NCI-H2196 treated with DMSO at 0.1 percent for 48 hours (cell line): Measurements from ENCODE around the gene HOXB6.

Experiments used
- DNase-seq: peaks from one replicate; lab custom pipeline; 2025; ENCODE audit not compliant: unreplicated experiment; lab: John Stamatoyannopoulos, UW

Gene HOXB6

DNA sequence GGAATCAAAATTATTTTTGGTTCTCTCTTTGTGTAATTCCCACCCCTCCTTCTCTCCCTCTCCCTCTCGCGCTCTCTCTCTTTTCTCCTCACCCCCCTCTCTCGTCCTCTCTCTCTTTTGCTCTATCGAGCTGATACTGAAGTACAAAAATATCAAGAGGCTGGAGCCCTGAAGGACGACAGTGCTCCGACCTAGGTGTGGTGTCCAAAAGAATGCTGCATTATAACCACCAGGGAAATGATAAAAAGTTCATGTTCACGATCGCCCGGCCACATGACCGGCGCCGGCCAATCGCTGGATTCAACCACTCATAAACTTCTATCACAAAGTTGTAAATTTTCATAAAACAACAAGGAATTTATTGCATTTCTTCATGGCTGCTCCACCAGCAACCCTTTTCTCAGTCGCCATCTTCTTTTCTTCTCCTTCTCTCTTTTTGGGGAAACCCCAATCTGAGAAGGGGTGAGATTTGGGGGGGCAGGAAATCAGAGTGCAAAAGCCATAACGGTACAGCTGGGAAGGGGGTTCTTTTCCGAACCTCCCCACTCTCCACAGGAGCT is at the start of gene HOXB6:
TSS of gene HOXB6 (minus strand) at position 217 of the 560 bp plus-strand sequence. CDS start 6,836 bp downstream, outside the sequence.
- DNase-seq, result no peak

DNA sequence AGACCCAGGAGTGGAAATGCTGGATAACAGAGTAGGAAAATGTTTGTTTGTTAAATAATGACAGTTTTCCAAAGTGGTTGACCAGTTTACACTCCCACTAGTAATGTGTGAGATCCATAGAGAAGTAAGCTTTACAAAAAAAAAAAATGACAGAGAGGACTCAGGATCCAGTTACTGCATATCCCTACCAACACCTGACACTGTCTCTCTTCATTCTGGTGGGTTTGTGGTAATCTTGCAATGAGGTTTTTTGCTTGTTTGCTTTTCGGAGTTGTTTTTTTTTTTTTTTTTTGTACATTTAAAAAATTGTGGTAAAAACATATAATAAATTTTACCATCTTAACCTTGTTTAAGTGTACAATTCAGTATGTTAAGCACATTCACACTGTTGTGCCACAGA is 45.0 kb upstream of the HOXB6 start:
- no peak for DNase-seq

DNA sequence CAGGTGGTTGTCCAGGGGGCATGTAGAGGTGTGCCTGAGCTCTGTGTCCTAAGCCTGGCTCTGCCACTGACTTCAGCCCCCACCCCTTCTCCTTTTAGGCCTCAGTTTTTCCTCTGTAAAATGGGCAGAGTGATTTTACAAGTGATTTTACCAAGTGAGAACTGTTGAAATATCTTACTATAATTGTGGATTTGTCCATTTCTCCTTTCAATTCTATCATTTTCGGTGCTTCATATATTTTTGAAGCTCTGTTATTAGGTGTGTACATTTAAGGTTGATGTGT is 43.1 kb upstream of the HOXB6 start:
- no peak for DNase-seq

DNA sequence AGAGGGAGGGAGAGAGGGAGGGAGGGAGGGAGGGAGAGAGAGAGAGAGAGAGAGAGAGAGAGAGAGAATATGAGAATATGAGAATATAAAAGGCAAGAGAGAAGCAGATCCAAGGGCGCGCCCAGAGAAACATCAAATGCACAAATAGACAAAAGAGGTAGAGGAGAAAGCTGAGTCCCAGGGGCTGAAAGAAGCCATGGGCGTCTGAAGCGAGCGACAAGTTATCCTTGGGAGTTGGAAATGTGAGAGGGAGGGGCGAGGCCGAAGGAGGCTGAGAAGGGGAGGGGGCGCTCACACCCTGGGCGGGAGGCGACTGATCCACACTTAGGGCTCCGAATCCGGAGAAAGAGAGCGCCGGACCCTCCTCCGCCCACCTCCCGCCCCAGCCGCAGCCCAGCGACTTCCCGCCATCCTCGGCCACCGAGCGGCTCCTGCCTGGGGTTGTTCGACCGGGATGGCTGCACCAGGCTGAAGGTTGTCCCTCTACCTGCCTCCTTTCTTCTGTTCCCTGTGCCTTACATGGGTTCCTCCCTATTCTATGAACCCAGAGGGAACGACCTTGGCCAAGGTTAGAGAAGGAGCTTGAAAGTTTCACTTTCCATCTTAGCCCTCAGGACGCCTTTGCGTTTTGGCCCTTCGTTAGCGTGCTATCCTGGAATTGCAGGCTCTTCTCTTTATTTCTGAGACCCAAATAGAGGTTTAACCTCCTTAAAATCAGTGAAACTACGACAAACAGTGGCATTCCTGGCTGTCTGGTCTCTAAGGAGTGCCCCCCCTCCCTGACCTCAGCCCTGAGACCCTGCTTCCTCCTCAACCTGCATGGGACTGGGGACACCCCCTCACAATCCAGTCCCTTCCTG is 42.5 kb upstream of the HOXB6 start:
- no peak for DNase-seq

DNA sequence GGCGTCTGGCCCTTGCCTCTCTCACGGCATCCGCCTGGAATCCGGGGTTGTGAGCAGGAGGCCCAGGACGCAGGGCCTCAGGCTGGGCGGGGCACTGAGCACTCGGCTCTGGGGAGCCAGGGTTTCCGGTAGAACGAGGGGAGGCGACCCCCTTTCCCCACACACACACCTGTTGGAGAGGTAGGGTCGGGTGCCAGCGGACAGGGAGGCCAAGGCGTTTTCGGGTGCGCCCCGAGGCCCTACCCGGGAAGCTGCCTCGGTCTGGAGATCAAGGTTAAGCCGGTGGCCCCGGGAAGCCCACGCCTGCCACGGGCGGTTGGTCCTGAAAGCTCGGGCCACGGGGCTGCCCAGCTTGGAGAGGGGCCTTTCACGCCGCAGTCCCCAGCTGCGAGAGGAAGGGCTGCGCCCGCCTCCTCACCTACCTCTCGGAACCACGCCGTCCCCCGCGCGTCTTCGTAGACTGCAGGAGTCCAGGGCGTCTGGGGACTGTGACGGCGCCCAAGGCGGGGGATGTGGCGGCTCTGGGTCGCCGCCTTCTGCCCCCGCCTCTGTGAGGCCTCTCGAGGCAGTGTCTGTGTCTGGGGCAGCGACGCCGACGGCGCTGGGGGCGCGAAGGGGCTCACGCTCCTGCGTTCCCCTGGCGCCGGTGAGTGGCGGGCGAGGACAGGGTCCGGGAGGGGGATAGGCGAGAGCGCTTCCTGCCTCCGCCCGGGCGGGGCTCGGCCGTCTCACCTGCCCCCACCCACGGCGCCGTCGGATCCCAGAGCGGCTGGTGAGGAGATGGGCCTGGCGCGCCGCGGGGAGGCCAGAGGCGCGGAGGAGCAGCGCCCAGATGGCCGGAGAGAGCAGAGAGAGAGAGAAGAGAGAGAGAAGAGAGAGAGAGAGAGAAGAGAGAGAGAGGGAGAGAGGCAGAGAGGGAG is 41.7 kb upstream of the HOXB6 start:
- DNase-seq, result no peak

DNA sequence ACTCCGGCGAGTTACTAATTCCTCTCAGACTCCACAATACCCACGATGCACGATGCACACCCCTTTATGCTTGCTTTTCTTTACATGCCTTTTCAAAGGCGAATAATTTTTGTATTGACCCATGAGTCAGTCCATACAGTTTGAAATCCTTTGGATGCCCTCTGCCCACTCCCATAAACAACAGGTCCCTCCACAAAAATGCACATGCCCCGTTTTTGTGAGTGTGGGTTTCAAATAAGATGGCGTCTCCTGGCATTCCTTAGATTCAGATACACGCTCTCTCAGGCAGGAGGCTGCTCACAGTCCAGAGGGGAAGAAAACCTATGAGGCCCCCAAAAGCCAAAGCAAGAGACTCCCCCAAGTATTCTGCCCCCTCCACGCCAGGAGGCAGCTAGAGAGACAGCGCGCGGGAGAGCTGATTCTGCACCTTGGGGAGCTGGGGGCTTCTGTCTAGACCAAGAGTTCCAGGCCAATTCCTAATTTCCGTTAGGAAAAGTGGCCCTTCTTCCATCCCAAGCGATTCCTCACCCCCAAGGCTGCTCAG is 40.9 kb upstream of the HOXB6 start:
- DNase-seq, result no peak

DNA sequence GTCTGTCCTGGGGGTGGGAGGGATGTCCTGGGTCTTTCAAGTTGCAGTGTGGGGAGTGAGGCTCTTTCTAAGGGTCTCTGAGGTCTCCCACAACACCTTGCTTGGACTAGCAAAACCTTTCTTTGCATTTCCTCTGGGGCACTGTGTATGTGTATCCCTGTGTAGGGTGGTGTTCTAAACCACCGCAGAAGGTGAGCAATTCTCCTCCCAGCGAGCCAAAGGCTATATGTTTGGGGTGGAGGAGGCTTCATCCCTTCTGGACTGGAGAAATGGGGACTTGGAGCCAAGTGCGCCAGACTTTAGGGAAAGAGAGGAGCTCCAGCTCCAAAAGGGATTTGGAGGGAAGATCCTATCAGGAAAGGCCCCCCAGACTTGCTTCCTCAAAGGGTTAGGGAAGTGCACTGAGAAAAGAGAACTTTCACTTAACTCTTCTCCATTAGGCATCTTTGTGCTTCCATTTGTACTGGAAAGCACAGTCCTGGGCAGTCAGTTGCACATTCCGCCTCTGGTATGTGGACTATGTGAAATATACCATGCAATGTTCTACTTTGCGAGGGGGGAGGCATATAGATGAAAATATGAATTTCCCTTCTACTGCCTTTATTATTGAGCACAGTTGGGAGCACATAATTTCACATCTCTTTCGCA is 40.2 kb upstream of the HOXB6 start:
- no peak for DNase-seq

DNA sequence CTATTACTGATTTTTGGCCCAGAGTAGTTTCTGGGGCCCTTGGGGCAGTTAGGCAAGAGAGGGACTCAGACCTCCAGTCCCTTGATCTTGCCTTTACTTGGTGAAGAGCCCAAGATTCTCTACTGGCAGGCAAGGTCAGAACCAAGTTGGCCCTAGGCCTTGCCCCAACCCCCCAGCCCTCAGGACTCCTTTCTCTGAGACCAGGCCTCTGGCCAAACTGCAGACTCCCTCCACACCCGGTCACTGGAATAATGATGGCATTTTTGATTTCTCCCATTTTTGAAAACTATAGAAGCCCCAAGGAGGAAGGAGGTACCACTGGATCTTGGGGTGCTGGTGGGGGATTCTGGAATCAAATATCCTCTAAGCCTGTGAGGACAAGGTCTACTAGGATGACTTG is 39.4 kb upstream of the HOXB6 start:
- no peak for DNase-seq

DNA sequence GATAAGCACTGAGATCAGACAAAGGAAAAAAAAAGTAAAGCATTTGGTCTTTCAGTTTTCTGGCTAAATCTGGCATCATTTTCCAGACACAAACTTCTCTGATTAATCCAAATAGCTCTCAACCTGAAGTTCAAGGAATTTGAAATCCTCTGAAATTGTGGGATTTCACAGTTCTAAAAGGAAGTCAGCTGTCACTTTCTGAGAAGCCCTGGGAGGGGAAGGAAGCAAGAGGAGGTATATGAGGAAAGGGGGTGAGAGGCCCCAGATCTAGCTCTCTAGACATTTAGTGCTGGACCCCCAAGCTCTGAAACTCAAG is 38.9 kb upstream of the HOXB6 start:
- no peak for DNase-seq

DNA sequence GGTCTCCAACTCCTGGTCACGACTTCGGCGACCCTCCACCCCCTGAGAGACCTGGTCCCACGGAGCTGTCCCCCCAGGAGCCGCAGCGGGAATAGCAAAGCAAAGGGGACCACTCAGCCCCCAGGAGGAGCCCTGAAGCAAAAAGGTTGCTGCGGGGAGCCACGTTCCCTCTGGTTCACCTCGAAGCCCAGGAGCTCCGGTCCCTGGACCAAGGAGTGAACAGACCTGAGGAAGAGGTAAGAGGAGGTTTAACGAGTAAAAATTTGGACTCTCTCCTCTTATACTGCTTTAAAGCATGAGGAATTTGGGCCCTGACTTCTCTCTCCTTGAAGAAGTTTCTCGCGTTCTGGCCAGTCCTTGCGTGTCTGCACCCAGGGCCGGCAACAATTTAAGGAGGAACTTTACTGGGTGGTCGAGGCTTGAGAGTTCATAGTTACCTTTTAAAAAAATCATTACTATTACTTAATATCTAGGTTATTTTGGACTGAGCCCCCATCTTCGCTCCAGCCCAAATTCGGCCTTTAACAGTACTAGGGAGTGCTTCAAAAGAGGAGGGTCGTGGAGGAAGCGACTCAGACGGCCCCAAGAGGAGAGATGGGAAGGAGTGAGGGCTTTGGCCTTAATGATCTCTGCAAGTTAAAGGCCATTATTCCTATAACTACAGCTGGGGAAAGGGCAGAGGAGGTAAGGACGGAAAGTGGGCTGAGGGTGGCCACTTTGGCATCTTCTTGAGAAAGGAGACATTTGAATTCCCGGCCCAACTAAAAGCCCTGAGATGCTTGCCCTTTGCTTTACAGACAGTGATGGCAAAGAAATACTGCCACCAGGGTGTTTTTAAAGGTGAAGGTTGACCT is 38.3 kb upstream of the HOXB6 start:
- no peak for DNase-seq

DNA sequence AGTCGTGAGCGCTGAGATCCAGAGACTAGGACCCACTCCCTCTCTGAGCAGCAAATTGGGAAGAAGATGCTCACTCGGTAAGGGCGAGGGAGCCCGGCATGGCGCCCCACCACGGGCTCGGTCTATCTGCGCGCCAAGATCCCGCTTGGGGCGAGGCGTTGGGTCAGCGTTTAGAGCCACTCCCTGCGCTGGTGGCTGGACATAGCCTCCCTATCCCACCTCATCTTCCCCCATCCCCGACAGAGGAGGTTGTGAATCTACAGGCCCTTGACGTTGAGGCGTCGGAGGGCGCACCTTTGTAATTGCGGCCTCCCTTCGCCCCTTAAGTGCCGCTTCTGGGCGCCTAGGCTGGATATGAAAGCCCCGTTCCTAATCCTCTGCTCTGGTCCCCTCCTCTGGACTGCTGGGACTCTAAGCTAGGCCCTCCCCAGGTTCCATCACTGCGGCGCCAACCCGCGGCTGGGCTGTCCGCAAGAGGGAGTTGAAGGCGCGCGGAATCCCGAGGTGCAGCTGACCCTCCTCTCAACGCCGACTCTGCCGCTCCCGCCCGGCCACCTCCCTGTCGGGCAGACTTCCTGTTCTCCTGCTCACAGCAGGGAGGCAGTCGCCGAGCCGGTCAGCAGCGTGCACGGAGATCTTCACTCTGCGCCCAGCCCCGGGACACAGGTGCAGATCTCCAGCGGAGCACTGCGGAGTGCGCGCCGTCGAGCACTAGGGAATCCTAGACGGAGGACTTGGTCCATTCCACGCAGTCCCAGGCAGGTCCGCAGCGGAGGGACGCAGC is 37.5 kb upstream of the HOXB6 start:
- no peak for DNase-seq

DNA sequence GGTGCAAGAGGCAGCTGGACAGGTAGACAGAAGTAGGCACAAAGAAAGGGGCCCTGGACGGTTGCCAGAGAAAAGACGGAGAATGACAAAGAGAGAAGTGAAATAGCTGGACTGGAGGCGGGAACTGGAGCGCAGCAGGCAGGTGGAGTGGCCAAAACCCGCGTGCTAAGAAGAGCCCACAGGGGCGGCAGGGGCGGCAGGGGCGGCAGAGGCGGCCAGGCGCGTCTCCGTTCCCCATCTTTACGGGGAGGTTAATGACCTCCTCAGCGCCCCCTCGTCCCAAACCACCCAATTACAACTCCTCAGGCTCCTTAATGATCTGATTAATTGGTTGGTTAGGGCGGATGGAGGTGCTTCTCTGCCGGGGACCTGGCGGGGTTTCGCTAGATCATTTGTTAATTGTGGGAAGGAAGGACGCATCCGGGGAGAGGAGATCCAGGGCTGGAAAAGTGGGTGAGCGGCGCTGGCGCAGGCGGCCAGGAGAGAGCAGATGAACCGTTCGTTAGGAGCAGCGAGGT is 36.8 kb upstream of the HOXB6 start:
- DNase-seq, result no peak

DNA sequence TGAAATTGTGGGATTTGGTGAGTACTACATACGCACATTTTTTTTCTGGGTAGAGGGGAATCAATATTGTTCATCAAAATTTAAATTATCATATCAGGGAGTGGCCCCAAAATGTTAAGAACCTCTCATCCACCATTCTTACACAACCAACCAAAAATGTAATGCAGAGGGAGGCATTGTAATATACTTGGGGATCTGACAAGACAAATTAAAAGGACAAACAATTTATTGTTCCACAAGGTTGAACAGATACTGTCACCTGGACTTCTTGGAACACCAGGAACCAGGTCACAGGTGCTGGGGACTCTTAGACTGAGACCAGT is 36.0 kb upstream of the HOXB6 start:
- no peak for DNase-seq

DNA sequence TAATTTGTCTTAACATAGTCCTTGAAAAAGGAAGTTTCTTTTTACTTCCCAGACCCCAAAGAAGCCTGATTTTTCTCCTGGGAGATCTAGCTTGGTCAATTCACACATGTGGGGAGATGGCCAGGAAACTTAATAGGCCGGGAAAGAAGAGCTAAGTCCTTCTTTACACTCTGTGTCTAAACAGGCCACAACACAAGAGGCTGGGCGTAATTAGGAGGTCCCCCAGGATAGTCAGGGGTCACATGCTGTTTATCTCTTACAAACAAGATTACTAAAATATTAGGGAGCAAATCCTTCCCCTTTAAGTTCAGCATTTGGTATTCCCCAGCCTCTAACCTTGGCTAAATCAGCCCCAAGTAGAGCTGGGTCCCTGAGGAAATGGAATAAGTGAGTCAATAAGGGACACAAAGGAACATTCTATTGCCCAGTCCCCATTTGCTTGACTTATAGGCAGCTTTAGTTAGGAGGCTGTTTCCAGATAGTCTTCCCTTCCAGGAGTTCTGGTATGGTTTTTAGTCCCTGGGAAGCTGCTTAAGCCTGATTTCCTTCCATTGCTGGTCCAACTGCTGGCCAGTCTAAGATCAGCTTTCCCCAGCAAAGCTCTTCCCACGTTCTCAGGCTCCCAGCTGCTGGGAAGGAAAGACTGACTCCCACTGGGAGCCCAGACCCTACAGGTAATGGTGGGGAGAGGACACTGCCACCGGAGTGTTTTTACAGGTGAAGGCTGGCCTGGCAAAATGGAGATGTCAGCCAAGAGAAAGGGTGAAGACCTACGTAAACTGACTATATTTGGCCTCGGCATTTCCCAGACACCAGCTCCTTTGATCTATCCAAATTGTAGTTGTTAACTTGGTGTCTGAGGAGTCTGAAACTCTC is 35.4 kb upstream of the HOXB6 start:
- no peak for DNase-seq

DNA sequence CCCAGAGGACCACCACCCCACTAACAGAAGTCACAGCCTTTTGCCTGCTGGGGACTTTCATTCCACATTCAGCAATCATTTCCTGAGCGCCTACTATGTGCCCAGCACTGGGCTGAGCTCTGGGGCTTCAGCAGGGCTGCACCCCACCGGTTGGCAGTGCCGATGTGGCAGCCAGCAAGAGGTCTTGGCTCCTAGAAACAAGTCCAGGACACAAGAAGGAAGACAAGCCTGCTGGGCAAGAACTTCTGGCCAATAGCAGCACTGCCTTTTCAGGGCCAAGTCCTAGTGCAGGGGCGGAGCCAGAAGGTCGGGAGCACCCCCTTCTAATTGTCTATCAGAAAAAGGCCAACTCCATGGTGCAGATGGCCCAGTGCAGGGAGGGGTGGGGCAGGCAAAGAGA is 34.4 kb upstream of the HOXB6 start:
- DNase-seq, result no peak

DNA sequence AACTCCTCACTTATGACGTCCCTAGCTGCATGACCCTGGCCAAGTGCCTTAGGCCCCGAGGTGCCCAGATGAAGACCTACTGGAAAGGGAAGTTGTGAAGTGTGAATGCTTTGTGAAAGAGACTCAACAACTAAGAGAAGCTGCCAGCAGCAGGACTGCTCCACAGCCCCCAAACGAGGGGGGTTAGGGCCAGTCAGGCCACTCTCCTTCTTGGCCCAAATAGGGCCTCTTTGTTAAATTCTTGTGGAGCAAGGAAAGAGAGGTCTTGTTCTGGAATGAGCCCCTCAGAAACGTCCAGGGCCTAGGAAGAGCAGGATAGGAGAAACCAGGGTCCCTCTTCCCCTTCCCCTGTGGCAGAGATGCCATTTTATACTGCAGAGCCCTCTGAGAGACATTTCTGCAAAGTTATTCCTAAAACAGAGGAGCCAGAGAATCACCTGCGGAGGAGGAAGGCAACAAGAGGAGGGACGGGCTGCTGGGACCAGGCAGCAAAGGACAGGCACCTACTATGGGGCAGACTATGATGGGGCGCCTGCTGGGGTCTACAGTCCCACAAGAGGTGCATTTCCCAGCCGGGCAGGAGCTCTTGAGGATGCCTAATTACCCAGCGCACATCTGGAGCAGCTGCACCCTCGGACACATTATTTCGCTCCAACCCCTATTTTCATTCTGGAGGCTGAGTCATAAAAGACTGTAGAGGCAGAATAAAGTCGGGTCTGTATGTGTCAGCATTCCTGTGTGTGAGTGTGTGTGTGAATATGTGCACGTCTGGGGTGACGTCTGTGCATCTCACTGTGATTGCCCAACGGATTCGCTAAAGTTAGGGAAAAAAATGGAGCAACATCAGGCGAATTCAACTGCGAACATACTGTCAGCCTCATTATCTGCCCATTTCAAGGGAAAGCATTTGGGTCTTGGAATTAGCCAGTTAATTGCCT is 32.8 kb upstream of the HOXB6 start:
- no peak for DNase-seq

DNA sequence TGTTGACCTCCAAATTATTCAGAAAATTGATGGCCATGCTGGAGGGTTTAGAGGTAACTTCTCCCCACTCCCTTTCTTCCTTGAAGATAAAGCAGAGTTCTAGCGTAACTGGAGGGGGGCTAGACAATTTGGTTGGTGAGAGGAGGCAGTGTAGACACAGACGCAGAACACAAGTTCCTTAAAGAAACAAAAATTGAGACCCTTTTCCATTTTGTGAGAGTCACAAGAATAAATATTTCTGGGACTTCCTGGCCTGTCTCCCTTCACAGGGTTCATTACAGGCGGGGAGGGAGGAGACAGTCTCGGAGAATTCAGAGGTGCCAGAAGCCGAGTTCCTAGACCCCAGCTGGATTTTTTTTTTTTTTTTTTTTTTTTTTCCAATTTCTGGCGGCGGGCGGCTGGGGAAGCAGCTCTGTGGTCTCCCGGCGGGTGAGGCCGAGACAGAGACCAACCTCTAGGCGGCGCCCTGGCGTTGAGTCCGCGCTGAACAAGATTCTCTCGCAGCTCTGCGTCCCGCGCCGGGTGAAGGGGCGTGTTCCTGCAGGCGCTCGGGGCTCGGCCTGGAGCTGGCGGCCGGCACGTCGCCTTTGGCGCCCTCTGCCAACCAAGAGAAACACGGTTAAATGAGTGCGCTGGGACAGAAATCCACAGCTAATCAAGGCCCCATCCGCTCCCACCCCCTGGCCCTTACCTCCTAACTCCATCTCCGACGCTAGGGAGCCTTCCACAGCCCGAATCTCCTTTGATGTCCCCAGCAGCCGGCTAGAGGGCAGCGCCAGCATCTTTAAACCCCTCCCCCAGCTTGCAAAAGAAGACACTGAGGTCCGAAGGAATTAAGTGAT is 31.6 kb upstream of the HOXB6 start:
- DNase-seq, result no peak
